Thyroid gland (tissue), 4 donors: ENCODE results near the gene COG5. TPM values are rescaled to one million over a fixed set of nuclear protein-coding genes. Genes with fewer than 3 reads are reported as not detected.

ENCODE experiments used
- DNase-seq, 2 donors: peaks; one replicate each; pipeline ENCODE4 v3.0.0-alpha.2; 2019
- H3K27ac ChIP-seq, 3 donors: fragments of 200-600 bp; sonication (generic); 1 replicate in 2 of 3; 2 replicates in 1 of 3; pipeline ENCODE4 v1.5.1; 2016 to 2019; ENCODE audit warnings: mild to moderate bottlenecking in 1 of 3, moderate library complexity in 1 of 3
- H3K27me3 ChIP-seq: fragments of 200-600 bp; sonication (generic); one replicate; pipeline ENCODE4 v1.5.1; 2019
- H3K36me3 ChIP-seq, 2 donors: fragments of 200-600 bp; sonication (generic); one replicate each; pipeline ENCODE4 v1.5.1; 2016 to 2019
- H3K4me1 ChIP-seq, 2 donors: fragments of 200-600 bp; sonication (generic); one replicate each; pipeline ENCODE4 v1.5.1; 2017 to 2019
- H3K4me3 ChIP-seq, 3 donors: fragments of 200-600 bp; sonication (generic); replicated peaks in 1 of 3; 1 replicate in 2 of 3; 2 replicates in 1 of 3; pipeline ENCODE4 v1.5.1; 2016; ENCODE audit warnings: mild to moderate bottlenecking in 1 of 3
- H3K9me3 ChIP-seq: fragments of 200-600 bp; sonication (generic); one replicate; pipeline ENCODE4 v1.5.1; 2017
- POLR2A ChIP-seq, 2 donors: fragments of 450-650 bp; IDR thresholded peaks; one replicate each; pipeline ENCODE4 v1.6.1; 2017; ENCODE audit warnings: antibody characterized with exemption in 2 of 2, mild to moderate bottlenecking in 2 of 2, moderate library complexity in 1 of 2
- WGBS, 2 donors: methylation state at CpG; one replicate each; pipeline ENCODE4 v1.1.5; 2017; 5-methylcytosine and 5-hydroxymethylcytosine counted together
- intact Hi-C: fragments of 100-400 bp; cut with DNase I; formaldehyde crosslinking; loops from one replicate; pipeline ENCODE4 v1.15.1; 2023
- total RNA-seq, 4 donors: library from RNA; depleted of rRNA; stranded (reverse); fragments of >200 nt; gene quantifications; one replicate each; pipeline ENCODE4 v1.2.3, GENCODE V29; 2016
- TF ChIP-seq, protein P1 (sequence below), 6 experiments: fragments of 200-600 bp in 3 of 6; fragments of 450-650 bp in 3 of 6; sonication (generic) in 3 of 6; IDR thresholded peaks; one replicate each; pipeline ENCODE4 v1.5.1; 2016 to 2019; ENCODE audit warnings: antibody characterized with exemption in 6 of 6, mild to moderate bottlenecking in 2 of 6, inconsistent platforms in 1 of 6, moderate library complexity in 1 of 6

Gene COG5
- total RNA-seq, 4 donors from 2014 or later: 108 to 268 (median 148) TPM

DNA sequence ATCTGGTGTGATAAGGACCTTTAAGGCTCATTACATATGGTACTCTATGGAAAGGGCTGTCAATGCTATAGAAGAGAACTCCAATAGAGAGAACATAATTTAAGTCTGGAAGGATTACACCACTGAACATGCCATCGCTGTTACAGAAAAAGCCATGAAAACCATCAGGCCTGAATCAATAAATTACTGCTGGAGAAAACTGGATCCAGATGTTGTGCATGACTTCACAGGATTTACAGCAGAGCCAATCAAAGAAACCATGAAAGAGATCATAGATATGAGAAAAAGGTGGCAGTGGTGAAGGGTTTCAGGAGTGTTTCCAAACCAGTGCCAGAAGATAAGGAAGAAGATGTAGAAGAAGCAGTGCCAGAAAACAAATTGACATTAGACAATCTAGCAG, 112.8 kb downstream of the COG5 start:
- no peak for DNase-seq
- H3K9me3 ChIP-seq: no peaks in the 10 kb centered on the region
- no peak for TF ChIP-seq POLR2A (IDR thresholded peaks at IDR 0.05)
- TF ChIP-seq, protein P1, sequence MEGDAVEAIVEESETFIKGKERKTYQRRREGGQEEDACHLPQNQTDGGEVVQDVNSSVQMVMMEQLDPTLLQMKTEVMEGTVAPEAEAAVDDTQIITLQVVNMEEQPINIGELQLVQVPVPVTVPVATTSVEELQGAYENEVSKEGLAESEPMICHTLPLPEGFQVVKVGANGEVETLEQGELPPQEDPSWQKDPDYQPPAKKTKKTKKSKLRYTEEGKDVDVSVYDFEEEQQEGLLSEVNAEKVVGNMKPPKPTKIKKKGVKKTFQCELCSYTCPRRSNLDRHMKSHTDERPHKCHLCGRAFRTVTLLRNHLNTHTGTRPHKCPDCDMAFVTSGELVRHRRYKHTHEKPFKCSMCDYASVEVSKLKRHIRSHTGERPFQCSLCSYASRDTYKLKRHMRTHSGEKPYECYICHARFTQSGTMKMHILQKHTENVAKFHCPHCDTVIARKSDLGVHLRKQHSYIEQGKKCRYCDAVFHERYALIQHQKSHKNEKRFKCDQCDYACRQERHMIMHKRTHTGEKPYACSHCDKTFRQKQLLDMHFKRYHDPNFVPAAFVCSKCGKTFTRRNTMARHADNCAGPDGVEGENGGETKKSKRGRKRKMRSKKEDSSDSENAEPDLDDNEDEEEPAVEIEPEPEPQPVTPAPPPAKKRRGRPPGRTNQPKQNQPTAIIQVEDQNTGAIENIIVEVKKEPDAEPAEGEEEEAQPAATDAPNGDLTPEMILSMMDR (IDR thresholded peaks at IDR 0.05): no peak
- intact Hi-C loops: no loop called here
- no peak overlapping the region for H3K27ac ChIP-seq
- 97 to 100% methylated on average over 1 of the region's 1 CpG for WGBS, 2 donors
- H3K4me1 ChIP-seq: no peaks in the 10 kb centered on the region
- H3K4me3 ChIP-seq: no peak overlapping the region
- H3K27me3 ChIP-seq: no peaks in the 10 kb centered on the region
- no peaks in the 10 kb centered on the region for H3K36me3 ChIP-seq

DNA sequence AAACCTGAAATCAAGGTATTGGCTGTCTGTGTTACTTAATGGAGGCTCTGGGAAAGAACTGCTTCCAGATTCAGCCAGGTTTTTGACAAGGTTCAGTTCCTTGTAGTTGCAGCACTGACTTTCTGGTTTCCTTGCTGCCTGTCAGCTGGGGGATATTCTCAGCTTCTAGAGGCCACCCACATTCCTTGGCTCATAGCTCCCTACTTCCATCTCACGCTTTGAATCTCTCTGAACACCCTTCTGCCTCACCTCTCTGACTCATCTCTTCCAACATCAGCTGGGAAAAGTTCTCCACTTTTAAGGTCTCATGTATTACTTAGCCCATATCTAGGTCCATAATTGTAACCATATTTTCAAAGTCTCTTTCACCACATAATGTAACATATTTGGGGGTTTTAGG, 116.7 kb downstream of the COG5 start:
- TF ChIP-seq POLR2A (IDR thresholded peaks at IDR 0.05): no peak
- TF ChIP-seq, protein P1 (IDR thresholded peaks at IDR 0.05): no peak
- Histone ChIP-seq H3K4me1 (no peaks in the 10 kb centered on the region), H3K36me3 (no peaks in the 10 kb centered on the region), H3K27me3 (no peaks in the 10 kb centered on the region), H3K4me3 (no peak overlapping the region), H3K27ac (no peak overlapping the region), H3K9me3 (no peaks in the 10 kb centered on the region)
- 92 to 100% methylated on average over 1 of the region's 1 CpG for WGBS, 2 donors
- intact Hi-C loops: no loop called here
- DNase-seq: no peak

DNA sequence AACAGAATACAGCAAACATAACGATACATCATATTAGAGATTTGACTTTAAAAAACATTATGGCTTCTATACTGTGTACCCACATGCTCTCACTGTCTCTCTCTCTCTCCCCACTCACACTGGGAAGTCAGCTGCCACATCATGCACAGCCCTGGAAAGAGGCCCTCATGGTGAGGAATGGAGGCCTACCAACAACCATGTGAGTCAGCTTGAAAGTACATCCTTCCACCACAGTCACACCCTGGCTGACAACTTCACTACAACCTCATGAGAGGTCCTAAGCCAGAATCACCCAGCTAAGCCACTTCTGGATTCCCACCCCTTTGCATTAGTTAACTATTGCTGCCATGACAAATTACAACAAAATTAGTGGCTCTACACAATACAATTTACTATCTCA, 117.2 kb downstream of the COG5 start:
- Histone ChIP-seq H3K36me3 (no peaks in the 10 kb centered on the region), H3K27ac (no peak overlapping the region), H3K9me3 (no peaks in the 10 kb centered on the region), H3K27me3 (no peaks in the 10 kb centered on the region), H3K4me3 (no peak overlapping the region), H3K4me1 (no peaks in the 10 kb centered on the region)
- TF ChIP-seq, protein P1 (IDR thresholded peaks at IDR 0.05): no peak
- TF ChIP-seq POLR2A (IDR thresholded peaks at IDR 0.05): no peak
- 96 to 97% methylated on average over 1 of the region's 1 CpG for WGBS, 2 donors
- DNase-seq: no peak
- intact Hi-C loops: no loop called here

DNA sequence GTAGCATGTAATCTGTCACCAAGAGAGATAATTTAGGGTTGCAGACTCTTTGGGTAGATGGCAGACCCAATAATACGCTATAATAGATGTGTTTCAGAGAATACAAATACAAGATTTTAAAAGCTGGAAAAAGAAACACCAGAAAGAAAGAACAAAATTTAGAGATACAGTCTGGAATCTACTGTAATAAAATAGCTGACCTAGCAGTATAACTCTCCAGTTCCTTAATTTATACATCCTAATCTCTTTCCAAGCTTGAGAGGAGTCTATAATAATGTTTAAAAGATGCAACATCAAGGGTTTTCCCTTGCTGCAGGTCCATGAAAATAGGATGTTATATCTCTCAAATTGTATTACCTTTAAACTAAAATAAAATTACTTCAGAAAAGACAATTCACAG, 121.0 kb downstream of the COG5 start:
- 95 to 100% methylated on average over 1 of the region's 1 CpG for WGBS, 2 donors
- TF ChIP-seq, protein P1 (IDR thresholded peaks at IDR 0.05): no peak
- TF ChIP-seq POLR2A (IDR thresholded peaks at IDR 0.05): no peak
- H3K36me3 ChIP-seq: no peaks in the 10 kb centered on the region
- no peaks in the 10 kb centered on the region for H3K27me3 ChIP-seq
- H3K9me3 ChIP-seq: no peaks in the 10 kb centered on the region
- DNase-seq: no peak
- H3K27ac ChIP-seq: no peak overlapping the region
- no peaks in the 10 kb centered on the region for H3K4me1 ChIP-seq
- intact Hi-C loops: no loop called here
- no peak overlapping the region for H3K4me3 ChIP-seq

DNA sequence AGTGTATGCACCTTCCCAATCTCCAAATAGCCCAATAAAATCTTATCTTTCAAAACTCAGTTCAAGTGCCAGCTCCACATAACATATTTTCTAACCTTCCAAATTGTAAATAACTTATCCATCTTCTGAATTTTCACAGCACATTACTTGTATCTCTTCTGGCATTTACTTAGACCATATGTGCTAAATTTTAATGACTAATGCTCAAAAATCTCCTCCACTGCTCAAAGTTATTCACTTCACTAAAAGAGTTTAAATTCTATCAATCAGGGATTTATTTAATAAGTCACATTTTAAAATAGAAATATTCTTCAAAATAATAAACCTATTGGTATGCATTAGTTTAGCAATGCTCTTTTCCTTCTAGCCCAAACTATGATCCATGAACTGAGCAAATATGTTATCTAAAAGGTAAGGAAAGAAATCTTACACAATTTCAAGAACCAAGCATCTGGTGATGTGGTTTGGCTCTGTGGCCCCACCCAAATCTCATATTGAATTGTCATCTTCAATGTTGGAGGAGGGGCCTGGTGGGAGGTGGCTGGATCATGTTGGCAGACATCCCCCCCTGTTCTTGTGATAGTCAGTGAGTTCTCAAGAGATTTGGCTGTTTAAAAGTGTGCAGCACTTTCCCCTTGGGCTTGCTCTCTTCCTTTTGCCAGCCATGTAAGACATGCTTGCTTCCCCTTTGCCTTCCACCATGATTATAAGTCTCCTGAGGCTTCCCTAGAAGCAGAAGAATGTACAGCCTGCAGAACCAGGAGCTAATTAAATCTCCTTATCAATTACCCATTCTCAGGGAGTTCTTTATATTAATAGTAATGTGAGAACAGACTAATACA, 121.9 kb downstream of the COG5 start:
- DNase-seq: no peak
- Histone ChIP-seq H3K4me1 (no peaks in the 10 kb centered on the region), H3K27ac (no peak overlapping the region), H3K9me3 (no peaks in the 10 kb centered on the region), H3K36me3 (no peaks in the 10 kb centered on the region), H3K27me3 (no peaks in the 10 kb centered on the region), H3K4me3 (no peak overlapping the region)
- intact Hi-C loops: no loop called here
- TF ChIP-seq, protein P1 (IDR thresholded peaks at IDR 0.05): no peak
- TF ChIP-seq POLR2A (IDR thresholded peaks at IDR 0.05): no peak
